HepG2 (cell line): ENCODE measurements around the gene IQGAP3. TPM values are rescaled to one million over a fixed set of nuclear protein-coding genes. Genes with fewer than 3 reads are reported as not detected.
A peak's percentile ranks its signal among the peaks of the same experiment; 100 is the strongest.

ENCODE experiments used
- AGO1 ChIP-seq: fragments of 200-400 bp; formaldehyde crosslinking; IDR thresholded peaks from 2 replicates; pipeline ENCODE4 v1.6.1; 2017; ENCODE audit warnings: mild to moderate bottlenecking, low read depth, low read length, moderate library complexity; ENCODE audit not compliant: poor library complexity, severe bottlenecking
- CEBPG ChIP-seq: IDR thresholded peaks from 2 replicates; pipeline ENCODE4 v1.6.1; 2016
- HNF1B ChIP-seq: sonication (generic); formaldehyde crosslinking; IDR thresholded peaks from 2 replicates; pipeline ENCODE4 v1.5.1; 2020; ENCODE audit warnings: mild to moderate bottlenecking, moderate library complexity, missing genetic modification reagents
- SIN3A ChIP-seq: IDR thresholded peaks from 2 replicates; pipeline ENCODE4 v1.6.1; 2011; ENCODE audit warnings: low read depth, mild to moderate bottlenecking, control low read depth, low read length, borderline replicate concordance
- SRY ChIP-seq: sonication (generic); formaldehyde crosslinking; IDR thresholded peaks from 2 replicates; pipeline ENCODE4 v1.8.0; 2022; ENCODE audit warnings: mild to moderate bottlenecking, missing genetic modification reagents
- ZNF407 ChIP-seq: sonication (generic); formaldehyde crosslinking; IDR thresholded peaks from one replicate; pipeline ENCODE4 v1.5.1; 2020; ENCODE audit warnings: mild to moderate bottlenecking, missing genetic modification reagents; ENCODE audit errors: not compliant biosample characterization
- ZNF615 ChIP-seq: sonication (generic); formaldehyde crosslinking; IDR thresholded peaks from 2 replicates; pipeline ENCODE4 v1.5.0; 2020; ENCODE audit warnings: mild to moderate bottlenecking, missing genetic modification reagents, borderline replicate concordance
- ZNF670 ChIP-seq: sonication (generic); formaldehyde crosslinking; IDR thresholded peaks from 2 replicates; pipeline ENCODE4 v1.8.0; 2022; ENCODE audit warnings: mild to moderate bottlenecking, missing genetic modification reagents, borderline replicate concordance
- polyA plus RNA-seq, 8 experiments: library from polyadenylated mRNA; depleted of rRNA in 3 of 8; stranded (reverse) in 7 of 8; unstranded in 1 of 8; fragments of >200 nt; fragmentation: Illumina TruSeq in 4 of 8; extraction: Trizol in 4 of 8; gene quantifications; 2 replicates each; pipeline versions ENCODE4 v1.2.1 to v1.2.3, GENCODE V29; 2011 to 2016; ENCODE audit warnings: low read depth in 4 of 8, missing spikeins in 1 of 8, mixed read lengths in 1 of 8; ENCODE audit not compliant: insufficient read depth in 1 of 8
- total RNA-seq, 5 experiments: library from RNA; depleted of rRNA; stranded (reverse); fragments of >200 nt; fragmentation: Illumina TruSeq; extraction: Trizol; gene quantifications; 2 replicates each; pipeline ENCODE4 v1.2.3, GENCODE V29; 2016; ENCODE audit warnings: low read depth in 1 of 5

Gene IQGAP3
- total and polyA plus RNA-seq, 2 of the 13 experiments (the other 11 are each of a cell fraction or from before 2014, with no cell fraction given): 13.5 to 14.1 TPM

- TF ChIP-seq HNF1B (CRISPR knock-in tag): peak; percentile 39; the same call in 1 of the 2 replicates
- TF ChIP-seq ZNF670 (CRISPR knock-in tag): peak; percentile 10; the same call in 1 of the 2 replicates
- TF ChIP-seq ZNF407 (CRISPR knock-in tag): no peak
- TF ChIP-seq SRY (CRISPR knock-in tag): peak; percentile 26; the same call in 1 of the 2 replicates
- no peak for TF ChIP-seq ZNF615 (CRISPR knock-in tag)
- no peak for TF ChIP-seq CEBPG (CRISPR knock-in tag)
- no peak for TF ChIP-seq AGO1
- no peak for TF ChIP-seq SIN3A
Observed at GRCh38 chr1:156592158-156592909, 20.0 kb upstream of the IQGAP3 start (continued).
